Kidney tubule cell (primary cell): ENCODE data around the gene GPR22.

Experiments used
- DNase-seq: peaks from one replicate; pipeline ENCODE4 v3.0.0-alpha.2; 2018; ENCODE audit warnings: low spot score

GPR22 gene

GRCh38 chr7:107469929-107470328 lies at the start of gene GPR22:
TSS of gene GPR22 (plus strand) at chr7:107470057. CDS start at chr7:107474061, 4,004 bp downstream.
- DNase-seq: no peak

GRCh38 chr7:107427462-107427861 lies 42.4 kb upstream of the GPR22 start:
- no peak for DNase-seq

- DNase-seq: no peak
Measured at GRCh38 chr7:107428642-107429041, 41.2 kb upstream of the GPR22 start.

- DNase-seq: no peak
Measured at GRCh38 chr7:107430057-107430456, 39.8 kb upstream of the GPR22 start.

- DNase-seq: no peak
Measured at GRCh38 chr7:107432261-107432660, 37.6 kb upstream of the GPR22 start.

GRCh38 chr7:107435749-107436148 lies 34.1 kb upstream of the GPR22 start:
- no peak for DNase-seq

GRCh38 chr7:107439025-107439424 lies 30.8 kb upstream of the GPR22 start:
- no peak for DNase-seq

- no peak for DNase-seq
Measured at GRCh38 chr7:107441581-107442422, 28.1 kb upstream of the GPR22 start.

- DNase-seq: no peak
Measured at GRCh38 chr7:107442678-107443077, 27.2 kb upstream of the GPR22 start.

- peak; percentile 62 for DNase-seq
Measured at GRCh38 chr7:107446531-107446930, 23.3 kb upstream of the GPR22 start.

GRCh38 chr7:107446988-107447387 lies 22.9 kb upstream of the GPR22 start:
- peak; percentile 51 for DNase-seq

- DNase-seq: no peak
Measured at GRCh38 chr7:107450970-107451369, 18.9 kb upstream of the GPR22 start.

- DNase-seq: no peak
Measured at GRCh38 chr7:107453388-107453787, 16.5 kb upstream of the GPR22 start.

GRCh38 chr7:107461938-107462533 lies 7.8 kb upstream of the GPR22 start:
- no peak for DNase-seq

- peak; percentile 74 for DNase-seq
Measured at GRCh38 chr7:107463139-107464078, 6.4 kb upstream of the GPR22 start.

- DNase-seq: no peak
Measured at GRCh38 chr7:107464666-107465226, 5.1 kb upstream of the GPR22 start.

- no peak for DNase-seq
Measured at GRCh38 chr7:107467972-107468371, 1.9 kb upstream of the GPR22 start.

GRCh38 chr7:107468824-107469223 lies 1.0 kb upstream of the GPR22 start:
- DNase-seq: no peak

- DNase-seq: no peak
Measured at GRCh38 chr7:107471292-107472070, 1.6 kb downstream of the GPR22 start.

- DNase-seq: no peak
Measured at GRCh38 chr7:107472116-107472515, 2.3 kb downstream of the GPR22 start.

GRCh38 chr7:107474104-107474521 lies 4.3 kb downstream of the GPR22 start:
- DNase-seq: no peak
